ENCODE measurements around the gene IMPA2.
"Not testable (repeated sequence)": the region's sequence is repeated elsewhere in the genome, so short reads cannot be mapped to it uniquely, and the experiment has no call there.

IMPA2 gene

GRCh38 chr18:12056884-12057402 lies 75.6 kb downstream of the IMPA2 start:
- Histone ChIP-seq H3K4me1 (ENCODE audit: control insufficient read depth, insufficient read depth, low read length) (no peaks in the 10 kb centered on the region), H3K27me3 (ENCODE audit: control insufficient read depth, insufficient read depth, low read length) (no peaks in the 10 kb centered on the region), H3K36me3 (ENCODE audit: control insufficient read depth, insufficient read depth, low read length) (no peaks in the 10 kb centered on the region), H3K27ac (ENCODE audit: low read depth, low read length) (no peak overlapping the region), H3K4me3 (ENCODE audit: low read length) (no peak overlapping the region), H3K9ac (ENCODE audit: low read length) (no peak overlapping the region)

GRCh38 chr18:12057419-12058039 lies 76.2 kb downstream of the IMPA2 start:
- H3K4me3 ChIP-seq (ENCODE audit: low read length) = no peak overlapping the region
- H3K4me1 ChIP-seq (ENCODE audit: control insufficient read depth, insufficient read depth, low read length) = no peaks in the 10 kb centered on the region
- H3K9ac ChIP-seq (ENCODE audit: low read length) = no peak overlapping the region
- H3K27me3 ChIP-seq (ENCODE audit: control insufficient read depth, insufficient read depth, low read length) = no peaks in the 10 kb centered on the region
- H3K36me3 ChIP-seq (ENCODE audit: control insufficient read depth, insufficient read depth, low read length) = no peaks in the 10 kb centered on the region
- H3K27ac ChIP-seq (ENCODE audit: low read depth, low read length) = no peak overlapping the region

GRCh38 chr18:12059334-12060181 lies 78.3 kb downstream of the IMPA2 start:
- Histone ChIP-seq H3K4me1 (ENCODE audit: control insufficient read depth, insufficient read depth, low read length) (no peaks in the 10 kb centered on the region), H3K9ac (ENCODE audit: low read length) (no peak overlapping the region), H3K36me3 (ENCODE audit: control insufficient read depth, insufficient read depth, low read length) (no peaks in the 10 kb centered on the region), H3K27me3 (ENCODE audit: control insufficient read depth, insufficient read depth, low read length) (no peaks in the 10 kb centered on the region), H3K27ac (ENCODE audit: low read depth, low read length) (no peak overlapping the region), H3K4me3 (ENCODE audit: low read length) (no peak overlapping the region)

GRCh38 chr18:12060182-12060870 lies 79.0 kb downstream of the IMPA2 start:
- no peak overlapping the region for H3K9ac ChIP-seq (ENCODE audit: low read length)
- no peak overlapping the region for H3K4me3 ChIP-seq (ENCODE audit: low read length)
- H3K4me1 ChIP-seq (ENCODE audit: control insufficient read depth, insufficient read depth, low read length) = no peaks in the 10 kb centered on the region
- H3K27me3 ChIP-seq (ENCODE audit: control insufficient read depth, insufficient read depth, low read length) = no peaks in the 10 kb centered on the region
- H3K27ac ChIP-seq (ENCODE audit: low read depth, low read length) = no peak overlapping the region
- H3K36me3 ChIP-seq (ENCODE audit: control insufficient read depth, insufficient read depth, low read length) = no peaks in the 10 kb centered on the region

GRCh38 chr18:12061685-12062084 lies 80.4 kb downstream of the IMPA2 start:
- H3K27me3 ChIP-seq (ENCODE audit: control insufficient read depth, insufficient read depth, low read length) = no peaks in the 10 kb centered on the region
- H3K4me1 ChIP-seq (ENCODE audit: control insufficient read depth, insufficient read depth, low read length) = no peaks in the 10 kb centered on the region
- no peak overlapping the region for H3K4me3 ChIP-seq (ENCODE audit: low read length)
- no peak overlapping the region for H3K9ac ChIP-seq (ENCODE audit: low read length)
- H3K36me3 ChIP-seq (ENCODE audit: control insufficient read depth, insufficient read depth, low read length) = no peaks in the 10 kb centered on the region
- H3K27ac ChIP-seq (ENCODE audit: low read depth, low read length) = no peak overlapping the region

GRCh38 chr18:12062974-12063373 lies 81.7 kb downstream of the IMPA2 start:
- no peak overlapping the region for H3K9ac ChIP-seq (ENCODE audit: low read length)
- H3K4me1 ChIP-seq (ENCODE audit: control insufficient read depth, insufficient read depth, low read length) = no peaks in the 10 kb centered on the region
- H3K27me3 ChIP-seq (ENCODE audit: control insufficient read depth, insufficient read depth, low read length) = no peaks in the 10 kb centered on the region
- H3K4me3 ChIP-seq (ENCODE audit: low read length) = no peak overlapping the region
- no peak overlapping the region for H3K27ac ChIP-seq (ENCODE audit: low read depth, low read length)
- no peaks in the 10 kb centered on the region for H3K36me3 ChIP-seq (ENCODE audit: control insufficient read depth, insufficient read depth, low read length)

GRCh38 chr18:12064086-12064763 lies 82.9 kb downstream of the IMPA2 start:
- Histone ChIP-seq H3K9ac (ENCODE audit: low read length) (no peak overlapping the region), H3K36me3 (ENCODE audit: control insufficient read depth, insufficient read depth, low read length) (no peaks in the 10 kb centered on the region), H3K4me3 (ENCODE audit: low read length) (no peak overlapping the region), H3K4me1 (ENCODE audit: control insufficient read depth, insufficient read depth, low read length) (no peaks in the 10 kb centered on the region), H3K27ac (ENCODE audit: low read depth, low read length) (no peak overlapping the region), H3K27me3 (ENCODE audit: control insufficient read depth, insufficient read depth, low read length) (no peaks in the 10 kb centered on the region)

- Histone ChIP-seq H3K4me3 (ENCODE audit: low read length) (no peak overlapping the region), H3K9ac (ENCODE audit: low read length) (no peak overlapping the region), H3K27ac (ENCODE audit: low read depth, low read length) (no peak overlapping the region), H3K36me3 (ENCODE audit: control insufficient read depth, insufficient read depth, low read length) (no peaks in the 10 kb centered on the region), H3K27me3 (ENCODE audit: control insufficient read depth, insufficient read depth, low read length) (no peaks in the 10 kb centered on the region), H3K4me1 (ENCODE audit: control insufficient read depth, insufficient read depth, low read length) (no peaks in the 10 kb centered on the region)
Observed at GRCh38 chr18:12065397-12065796, 84.1 kb downstream of the IMPA2 start.

- Histone ChIP-seq H3K4me3 (ENCODE audit: low read length) (no peak overlapping the region), H3K4me1 (ENCODE audit: control insufficient read depth, insufficient read depth, low read length) (no peaks in the 10 kb centered on the region), H3K36me3 (ENCODE audit: control insufficient read depth, insufficient read depth, low read length) (no peaks in the 10 kb centered on the region), H3K9ac (ENCODE audit: low read length) (no peak overlapping the region), H3K27ac (ENCODE audit: low read depth, low read length) (no peak overlapping the region), H3K27me3 (ENCODE audit: control insufficient read depth, insufficient read depth, low read length) (no peaks in the 10 kb centered on the region)
Observed at GRCh38 chr18:12066910-12067511, 85.7 kb downstream of the IMPA2 start.

GRCh38 chr18:12067671-12068070 lies 86.4 kb downstream of the IMPA2 start:
- Histone ChIP-seq H3K27me3 (ENCODE audit: control insufficient read depth, insufficient read depth, low read length) (no peaks in the 10 kb centered on the region), H3K27ac (ENCODE audit: low read depth, low read length) (no peak overlapping the region)

GRCh38 chr18:12068316-12068949 lies 87.1 kb downstream of the IMPA2 start:
- H3K27me3 ChIP-seq (ENCODE audit: control insufficient read depth, insufficient read depth, low read length); H3K9ac ChIP-seq (ENCODE audit: low read length); H3K4me3 ChIP-seq (ENCODE audit: low read length); H3K27ac ChIP-seq (ENCODE audit: low read depth, low read length); H3K4me1 ChIP-seq (ENCODE audit: control insufficient read depth, insufficient read depth, low read length); H3K36me3 ChIP-seq (ENCODE audit: control insufficient read depth, insufficient read depth, low read length): not testable (repeated sequence)

More at GRCh38 chr18:12067671-12068070, 86.4 kb downstream of the IMPA2 start:
- no peak overlapping the region for H3K4me3 ChIP-seq (ENCODE audit: low read length)
- H3K36me3 ChIP-seq (ENCODE audit: control insufficient read depth, insufficient read depth, low read length) = no peaks in the 10 kb centered on the region
- H3K9ac ChIP-seq (ENCODE audit: low read length) = no peak overlapping the region
- H3K4me1 ChIP-seq (ENCODE audit: control insufficient read depth, insufficient read depth, low read length) = no peaks in the 10 kb centered on the region
